A549 treated with dexamethasone at 1 μM for 4 hours (cell line): ENCODE measurements around the gene KTN1. TPM values are rescaled to one million over a fixed set of nuclear protein-coding genes. Genes with fewer than 3 reads are reported as not detected.

Experiments
- total RNA-seq: library from RNA; stranded (reverse); fragments of 200-300 nt; extraction: Qiagen RNA extraction; gene quantifications from 5 replicates; pipeline ENCODE4 v1.2.3, GENCODE V29; 2022

Gene KTN1
- total RNA-seq: 102 to 131 TPM (median 116 TPM) in 5 replicates

GRCh38 chr14:55579724-55580469, at the start of gene KTN1:
KTN1 (plus strand) TSS chr14:55580207; CDS start chr14:55612049, 31,842 bp downstream.

Other genes starting within 250 kb of the KTN1 start
- gene ATG14, start 168.4 kb upstream of the KTN1 start, total RNA-seq: 5.0 to 6.6 TPM (median 5.8 TPM) in 5 replicates
- gene TBPL2, start 139.6 kb upstream of the KTN1 start, total RNA-seq: not detected in 5 replicates